HG02884 (cell line): ENCODE data around the gene ARL4D.
"Not testable (repeated sequence)": the region's sequence is repeated elsewhere in the genome, so short reads cannot be mapped to it uniquely, and the experiment has no call there.

ENCODE experiments used
- ATAC-seq: cut with Tn5 transposase; IDR thresholded peaks from one replicate; pipeline ENCODE4 v1.9.1; 2021; ENCODE audit warnings: mild to moderate bottlenecking, moderate library complexity; ENCODE audit not compliant: unreplicated experiment

ARL4D gene

GRCh38 chr17:43419375-43419882, 20.6 kb downstream of the ARL4D start:
- not testable (repeated sequence) for ATAC-seq

- no peak for ATAC-seq
Measured at GRCh38 chr17:43423777-43424455, 25.1 kb downstream of the ARL4D start.

GRCh38 chr17:43427362-43428043, 28.7 kb downstream of the ARL4D start:
- no peak for ATAC-seq

- no peak for ATAC-seq
Measured at GRCh38 chr17:43428524-43428923, 29.7 kb downstream of the ARL4D start.

- ATAC-seq: no peak
Measured at GRCh38 chr17:43430936-43431713, 32.3 kb downstream of the ARL4D start.

GRCh38 chr17:43431714-43432523, 33.1 kb downstream of the ARL4D start:
- ATAC-seq: no peak

DNA sequence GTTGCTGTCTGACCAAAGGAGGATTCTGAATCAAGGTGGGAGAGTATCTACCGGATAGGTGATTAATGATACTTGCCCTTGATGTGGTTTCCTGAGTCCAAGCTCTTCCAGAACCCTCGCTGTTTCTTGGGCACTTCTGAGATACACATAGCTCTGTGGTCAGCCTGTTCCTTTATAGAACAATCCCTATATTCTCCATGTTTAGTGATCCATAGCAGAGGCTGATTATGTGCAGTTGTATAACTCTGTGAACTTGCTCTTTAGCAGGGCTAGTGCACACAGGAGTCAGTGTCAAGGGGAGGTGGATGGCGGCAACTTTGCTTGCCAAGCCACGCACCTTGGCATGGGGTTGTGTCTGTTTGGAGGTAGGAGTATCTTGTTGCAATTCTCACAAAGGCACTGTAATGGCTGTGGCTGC, 36.1 kb downstream of the ARL4D start:
- no peak for ATAC-seq

DNA sequence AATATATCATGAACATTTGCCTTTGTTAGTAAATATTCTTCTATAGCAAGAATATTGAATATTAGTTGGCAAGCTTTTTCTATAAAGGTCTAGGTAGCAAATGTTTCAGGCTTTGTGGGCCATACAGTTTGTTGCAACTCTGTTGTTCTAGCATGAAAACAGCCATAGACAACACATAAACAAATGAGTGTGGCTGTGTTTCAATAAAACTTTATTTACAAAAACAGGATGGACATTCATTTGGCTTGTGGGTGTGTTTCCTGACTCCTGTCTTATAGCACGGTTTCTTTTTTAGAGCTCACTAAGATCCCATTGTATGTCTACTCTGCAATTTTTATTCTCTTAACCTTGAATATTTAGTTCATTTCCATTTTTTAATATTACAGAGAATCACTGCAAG, 39.0 kb downstream of the ARL4D start:
- no peak for ATAC-seq

DNA sequence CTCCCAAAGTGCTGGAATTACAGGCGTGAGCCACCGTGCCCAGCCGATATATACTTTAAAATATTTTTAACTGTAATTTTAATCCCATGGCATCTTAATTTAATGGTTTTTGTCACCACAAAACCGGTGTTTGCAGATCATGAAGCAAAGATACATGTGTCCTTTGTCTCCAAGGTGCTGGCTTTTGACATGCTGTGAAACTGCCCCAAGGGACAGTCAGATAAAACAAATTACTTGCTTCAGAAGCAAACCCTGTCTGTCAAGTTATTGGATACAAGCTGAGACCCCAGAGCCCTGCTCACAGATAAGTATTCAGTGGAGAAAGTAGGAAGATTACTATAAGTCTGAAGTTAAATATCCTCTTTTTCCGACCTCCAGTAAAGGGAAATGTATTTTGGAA, 39.8 kb downstream of the ARL4D start:
- no peak for ATAC-seq

- ATAC-seq: no peak
Measured at GRCh38 chr17:43439041-43439440, 40.2 kb downstream of the ARL4D start.

- no peak for ATAC-seq
Measured at GRCh38 chr17:43442711-43443110, 43.9 kb downstream of the ARL4D start.

DNA sequence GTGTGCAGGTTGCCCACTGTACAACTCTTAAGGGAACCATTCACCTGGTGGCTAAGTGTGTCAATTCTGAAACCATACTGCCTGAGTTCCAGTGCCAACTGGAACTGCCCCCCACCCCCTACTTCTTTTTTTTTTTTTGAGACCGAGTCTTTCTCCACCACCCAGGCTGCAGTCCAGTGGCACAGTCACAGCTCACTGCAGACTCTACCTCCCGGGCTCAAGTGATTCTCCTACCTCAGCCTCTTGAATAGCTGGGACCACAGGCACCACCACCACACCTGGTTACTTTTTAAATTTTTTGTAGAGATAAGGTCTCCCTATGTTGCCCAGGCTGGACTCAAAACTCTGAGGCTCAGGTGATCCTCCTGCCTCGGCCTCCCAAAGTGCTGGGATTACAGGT, 44.6 kb downstream of the ARL4D start:
- no peak for ATAC-seq

DNA sequence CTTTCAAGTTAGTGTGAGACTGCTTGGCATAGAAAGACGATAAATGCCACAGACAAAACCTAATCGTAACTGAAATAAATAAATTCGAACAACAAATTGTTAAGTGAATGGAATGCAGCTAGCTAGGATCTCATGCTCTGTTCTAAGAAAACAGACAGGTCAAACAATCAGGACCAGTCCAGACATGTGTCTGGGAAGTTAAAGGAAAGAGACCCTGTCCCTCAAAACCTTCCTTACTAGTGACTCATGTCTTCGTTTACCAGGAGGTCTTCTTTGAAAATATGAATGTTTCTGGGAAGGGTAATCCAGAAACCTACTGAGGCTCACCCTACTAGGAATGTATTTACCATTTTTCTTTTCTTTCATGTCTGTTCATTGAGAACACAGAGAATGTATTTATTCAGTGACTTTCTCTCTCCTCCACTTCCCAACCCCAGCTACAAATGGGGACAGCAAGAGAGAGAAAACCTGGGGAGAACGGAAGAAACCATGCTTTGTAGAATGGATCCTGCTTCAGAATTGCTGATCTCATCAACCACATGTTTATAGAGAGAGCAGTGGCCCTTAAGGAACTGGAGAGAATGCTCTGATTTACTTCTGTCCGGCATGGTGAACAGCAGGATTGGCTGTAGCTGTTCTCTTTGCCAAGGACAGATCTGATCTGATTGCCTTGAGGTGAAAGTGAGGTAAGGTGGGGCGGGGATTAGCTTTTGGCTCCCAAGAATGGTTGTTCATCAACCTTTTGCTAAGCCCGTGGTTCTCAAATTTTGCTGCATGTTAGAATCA, 45.6 kb downstream of the ARL4D start:
- no peak for ATAC-seq

- ATAC-seq: no peak
Measured at GRCh38 chr17:43445009-43445589, 46.3 kb downstream of the ARL4D start.

- ATAC-seq: no peak
Measured at GRCh38 chr17:43446773-43447172, 48.0 kb downstream of the ARL4D start.

GRCh38 chr17:43448720-43449469, 50.1 kb downstream of the ARL4D start:
- no peak for ATAC-seq

DNA sequence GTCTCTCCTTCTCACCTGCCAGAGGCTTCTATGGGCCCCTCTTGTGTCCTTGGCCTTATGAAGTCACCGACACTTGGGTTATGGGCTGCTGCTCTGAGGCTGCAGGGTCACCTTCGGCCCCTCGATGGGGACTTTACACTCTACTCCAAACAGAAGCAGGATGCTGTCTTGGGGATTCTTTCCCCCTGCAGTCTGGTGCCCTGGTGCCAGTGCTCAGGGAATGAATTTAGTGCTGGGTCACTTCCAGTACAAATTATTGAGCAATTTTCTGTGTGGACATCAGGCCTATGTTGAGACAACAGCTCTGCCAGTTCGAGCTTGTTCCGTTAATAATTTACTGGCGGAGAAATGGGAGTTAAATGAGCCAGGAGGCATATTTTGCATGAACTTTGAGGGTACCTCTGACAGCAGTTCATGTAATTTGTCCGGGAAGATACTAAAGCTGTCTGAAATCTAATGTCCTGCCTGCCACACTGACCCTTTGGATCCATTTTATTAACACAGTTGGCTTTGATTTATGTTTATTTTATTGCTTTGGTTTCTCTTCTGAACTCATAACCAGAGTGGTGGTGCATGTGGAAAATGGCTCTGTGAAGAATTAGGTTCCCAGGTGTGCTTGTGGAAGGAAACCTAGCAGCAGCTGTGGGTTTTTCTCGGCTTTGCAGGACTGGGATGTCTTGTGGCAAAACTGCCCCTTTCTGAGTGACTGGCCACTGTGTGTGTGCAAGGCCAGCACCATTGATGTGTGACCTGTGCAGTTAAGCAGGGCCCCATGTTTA, 50.9 kb downstream of the ARL4D start:
- no peak for ATAC-seq
